HG02571 (cell line): ENCODE results near the gene LRRC70.
"Not testable (repeated sequence)": the region's sequence is repeated elsewhere in the genome, so short reads cannot be mapped to it uniquely, and the experiment has no call there.

ENCODE experiments used
- ATAC-seq: cut with Tn5 transposase; IDR thresholded peaks from one replicate; pipeline ENCODE4 v1.9.1; 2021; ENCODE audit warnings: mild to moderate bottlenecking, moderate library complexity; ENCODE audit not compliant: unreplicated experiment

The LRRC70 gene

GRCh38 chr5:62578540-62578939 is at the start of gene LRRC70:
Gene LRRC70 (plus strand): TSS chr5:62578819. CDS start chr5:62579439, 620 bp downstream.
- ATAC-seq, result peak; percentile 88

GRCh38 chr5:62533597-62533996 is 45.0 kb upstream of the LRRC70 start:
- no peak for ATAC-seq

GRCh38 chr5:62534461-62535236 is 44.0 kb upstream of the LRRC70 start:
- no peak for ATAC-seq

GRCh38 chr5:62536232-62536631 is 42.4 kb upstream of the LRRC70 start:
- ATAC-seq, result no peak

- no peak for ATAC-seq
Measured at GRCh38 chr5:62536783-62537182, 41.8 kb upstream of the LRRC70 start.

- ATAC-seq, result no peak
Measured at GRCh38 chr5:62538017-62538942, 40.3 kb upstream of the LRRC70 start.

GRCh38 chr5:62542720-62543119 is 35.9 kb upstream of the LRRC70 start:
- ATAC-seq, result no peak

GRCh38 chr5:62547945-62548630 is 30.5 kb upstream of the LRRC70 start:
- ATAC-seq, result no peak

GRCh38 chr5:62550103-62550502 is 28.5 kb upstream of the LRRC70 start:
- ATAC-seq, result no peak

GRCh38 chr5:62555930-62556329 is 22.7 kb upstream of the LRRC70 start:
- ATAC-seq, result no peak

- no peak for ATAC-seq
Measured at GRCh38 chr5:62558941-62559340, 19.7 kb upstream of the LRRC70 start.

- no peak for ATAC-seq
Measured at GRCh38 chr5:62560786-62561185, 17.8 kb upstream of the LRRC70 start.

GRCh38 chr5:62561896-62562295 is 16.7 kb upstream of the LRRC70 start:
- no peak for ATAC-seq

- no peak for ATAC-seq
Measured at GRCh38 chr5:62562867-62563266, 15.8 kb upstream of the LRRC70 start.

- no peak for ATAC-seq
Measured at GRCh38 chr5:62564101-62564500, 14.5 kb upstream of the LRRC70 start.

GRCh38 chr5:62565740-62566139 is 12.9 kb upstream of the LRRC70 start:
- ATAC-seq, result not testable (repeated sequence)

- no peak for ATAC-seq
Measured at GRCh38 chr5:62568143-62568542, 10.5 kb upstream of the LRRC70 start.

GRCh38 chr5:62568800-62569432 is 9.7 kb upstream of the LRRC70 start:
- ATAC-seq, result no peak

GRCh38 chr5:62569470-62569869 is 9.1 kb upstream of the LRRC70 start:
- no peak for ATAC-seq

- ATAC-seq, result no peak
Measured at GRCh38 chr5:62572918-62573514, 5.6 kb upstream of the LRRC70 start.
